Measurements from ENCODE around the gene ZFP64.

The ZFP64 gene

DNA sequence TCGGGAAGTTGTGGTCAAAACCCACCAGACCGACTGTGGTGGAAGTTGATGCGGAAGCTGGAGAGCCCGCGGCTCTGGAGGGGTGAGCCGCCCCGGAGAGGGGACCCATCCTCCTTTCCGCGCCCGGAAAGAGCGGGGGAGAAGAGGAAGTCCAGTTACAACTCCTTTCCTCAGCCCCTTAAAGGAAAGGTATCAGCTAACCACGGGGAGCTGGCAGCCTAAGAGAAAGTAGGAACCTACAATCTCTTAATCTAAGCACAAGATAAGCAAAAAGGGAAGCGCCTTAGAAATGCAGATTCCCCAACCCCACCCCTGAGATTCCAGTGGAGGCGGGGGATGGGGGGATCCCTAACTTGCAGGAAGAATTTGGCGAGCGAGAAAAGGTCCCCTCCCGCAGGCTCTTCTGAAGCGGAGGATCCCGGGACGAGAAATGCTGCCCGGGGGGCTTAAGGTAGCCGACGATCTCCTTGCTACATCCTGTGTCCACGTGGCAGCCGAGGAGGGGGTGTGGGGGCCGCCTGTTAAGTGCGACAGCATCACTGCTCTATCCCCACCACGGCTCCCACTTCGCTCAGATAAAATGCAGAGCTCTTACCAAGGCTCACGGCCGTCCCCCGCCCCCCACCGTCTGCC lies 87.5 kb downstream of the ZFP64 start:
- DNase-seq: peak; percentile 90

- peak; percentile 90 for DNase-seq
These were observed 88.2 kb downstream of the ZFP64 start for GRCh38 chr20:52103335-52103912.

- DNase-seq: no peak
These were observed 89.0 kb downstream of the ZFP64 start for GRCh38 chr20:52102559-52102958.

DNA sequence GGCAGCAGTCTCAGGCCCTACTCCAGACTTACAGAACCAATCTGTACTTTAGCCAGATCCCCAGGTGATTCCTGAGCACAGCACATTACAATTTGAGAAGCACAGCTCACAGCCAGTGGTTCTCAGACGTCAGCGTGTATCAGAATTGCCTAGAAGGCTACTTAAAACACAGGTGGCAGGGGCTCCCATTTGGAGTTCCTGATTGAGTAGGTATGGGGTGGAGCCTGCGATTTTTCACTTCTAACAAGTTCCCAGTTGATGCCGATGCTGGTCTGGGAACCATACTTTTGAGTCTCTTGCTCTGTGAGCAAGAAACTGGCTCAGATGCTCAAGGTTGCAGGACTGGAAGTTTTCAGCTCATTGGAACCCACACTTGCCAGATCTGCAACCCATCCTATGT lies 89.5 kb downstream of the ZFP64 start:
- DNase-seq: no peak

Measured in GDM1 (cell line).